Neural cell (in vitro differentiated cells): ENCODE results near the gene PCGF3. TPM values are rescaled to one million over a fixed set of nuclear protein-coding genes. Genes with fewer than 3 reads are reported as not detected.

Experiments used
- H2AFZ ChIP-seq: fragments of 200-600, 300-800 bp; sonication (generic), shearing (Covaris generic); 2 replicates; pipeline ENCODE4 v1.6.0; 2014; ENCODE audit warnings: low read depth, mild to moderate bottlenecking, antibody characterized with exemption, low read length, moderate library complexity
- H3F3A ChIP-seq: fragments of 200-600 bp; shearing (Covaris generic); 2 replicates; pipeline ENCODE4 v1.6.1; 2016; ENCODE audit warnings: mild to moderate bottlenecking, moderate library complexity, mixed read lengths, antibody characterized with exemption, low read length; ENCODE audit not compliant: insufficient read depth, poor library complexity, severe bottlenecking
- H3K27ac ChIP-seq: fragments of 200-600, 300-800 bp; sonication (generic), shearing (Covaris generic); 2 replicates; pipeline ENCODE4 v1.5.1; 2014; ENCODE audit warnings: mild to moderate bottlenecking, low read length, moderate library complexity
- H3K27me3 ChIP-seq: fragments of 300-800, 200-600 bp; sonication (generic), shearing (Covaris generic); 2 replicates; pipeline ENCODE4 v1.6.0; 2014; ENCODE audit warnings: mild to moderate bottlenecking, low read depth, low read length, moderate library complexity; ENCODE audit not compliant: insufficient read depth
- H3K36me3 ChIP-seq: fragments of 300-800, 200-600 bp; sonication (generic), shearing (Covaris generic); 2 replicates; pipeline ENCODE4 v1.5.1; 2014; ENCODE audit warnings: mild to moderate bottlenecking, antibody characterized with exemption, low read length, moderate library complexity; ENCODE audit not compliant: insufficient read depth
- H3K4me2 ChIP-seq: fragments of 300-800, 200-600 bp; sonication (generic), shearing (Covaris generic); 2 replicates; pipeline ENCODE4 v1.6.0; 2014; ENCODE audit warnings: mild to moderate bottlenecking, low read length
- H3K4me3 ChIP-seq: fragments of 300-800, 200-600 bp; sonication (generic), shearing (Covaris generic); 2 replicates; pipeline ENCODE4 v1.5.1; 2014; ENCODE audit warnings: mild to moderate bottlenecking, low read length, moderate library complexity
- H3K79me2 ChIP-seq: fragments of 200-600 bp; shearing (Covaris generic); replicated peaks from 2 replicates; pipeline ENCODE4 v1.6.0; 2014; ENCODE audit warnings: mild to moderate bottlenecking, low read length, moderate library complexity; ENCODE audit not compliant: insufficient read depth
- H3K9ac ChIP-seq: fragments of 300-800, 200-600 bp; sonication (generic), shearing (Covaris generic); 2 replicates; pipeline ENCODE4 v1.6.1; 2016; ENCODE audit warnings: mild to moderate bottlenecking, low read length, mixed read lengths
- H3K9me2 ChIP-seq: fragments of 200-600 bp; shearing (Covaris generic); 2 replicates; pipeline ENCODE4 v1.6.1; 2016; ENCODE audit warnings: mild to moderate bottlenecking, low read length, mixed read lengths; ENCODE audit not compliant: insufficient read depth
- H3K9me3 ChIP-seq: fragments of 200-600, 300-800 bp; sonication (generic), shearing (Covaris generic); 2 replicates; pipeline ENCODE4 v1.6.1; 2016; ENCODE audit warnings: mild to moderate bottlenecking, mixed run types, low read length, moderate library complexity, mixed read lengths
- H4K20me1 ChIP-seq: fragments of 200-600 bp; shearing (Covaris generic); 2 replicates; pipeline ENCODE4 v1.6.1; 2016; ENCODE audit warnings: mild to moderate bottlenecking, mixed run types; ENCODE audit not compliant: insufficient read depth
- CTCF ChIP-seq: fragments of 450-650 bp; IDR thresholded peaks from 2 replicates; pipeline ENCODE4 v1.5.1; 2014; ENCODE audit warnings: antibody characterized with exemption, mild to moderate bottlenecking, moderate library complexity; ENCODE audit not compliant: poor library complexity, severe bottlenecking
- EP300 ChIP-seq: fragments of 450-650 bp; conservative IDR thresholded peaks from 2 replicates; pipeline ENCODE4 v1.6.1; 2014; ENCODE audit warnings: antibody characterized with exemption, mild to moderate bottlenecking, moderate library complexity; ENCODE audit not compliant: poor library complexity, severe bottlenecking
- EZH2 ChIP-seq: fragments of 200-600, 300-800 bp; shearing (Covaris generic), sonication (generic); IDR thresholded peaks from 2 replicates; pipeline ENCODE4 v1.6.1; 2014; ENCODE audit warnings: antibody characterized with exemption, low read length, borderline replicate concordance, mild to moderate bottlenecking; ENCODE audit not compliant: insufficient read depth, poor library complexity, severe bottlenecking
- MXI1 ChIP-seq: fragments of 450-650 bp; conservative IDR thresholded peaks from 2 replicates; pipeline ENCODE4 v1.6.1; 2014; ENCODE audit warnings: antibody characterized with exemption, mild to moderate bottlenecking; ENCODE audit not compliant: poor library complexity, severe bottlenecking
- POLR2AphosphoS5 ChIP-seq: IDR thresholded peaks from 2 replicates; pipeline ENCODE4 v1.6.1; 2012
- RAD21 ChIP-seq: fragments of 450-650 bp; conservative IDR thresholded peaks from 2 replicates; pipeline ENCODE4 v1.6.1; 2014; ENCODE audit warnings: antibody characterized with exemption, mild to moderate bottlenecking, moderate library complexity
- SMC3 ChIP-seq: fragments of 450-650 bp; conservative IDR thresholded peaks from 2 replicates; pipeline ENCODE4 v1.6.1; 2014; ENCODE audit warnings: antibody characterized with exemption, mild to moderate bottlenecking, moderate library complexity; ENCODE audit not compliant: poor library complexity
- TAF1 ChIP-seq: IDR thresholded peaks from 2 replicates; pipeline ENCODE4 v1.6.1; 2012; ENCODE audit warnings: low read depth
- polyA plus RNA-seq: library from polyadenylated mRNA; depleted of rRNA; stranded (reverse); fragments of >200 nt; gene quantifications from 2 replicates; pipeline ENCODE4 v1.2.3, GENCODE V29; 2014
- TF ChIP-seq, protein P1 (sequence below): IDR thresholded peaks from 2 replicates; pipeline ENCODE4 v1.6.1; 2012; ENCODE audit warnings: borderline replicate concordance

PCGF3 gene
- polyA plus RNA-seq, 1 donor from 2014 or later: 117 TPM

GRCh38 chr4:786074-786741 lies 80.6 kb downstream of the PCGF3 start:
- H2AFZ ChIP-seq: no peak overlapping the region
- H3K9me3 ChIP-seq: no peaks in the 10 kb centered on the region
- no peaks in the 10 kb centered on the region for H3K36me3 ChIP-seq
- peaks cover under 1% of the 10 kb centered on the region for H3K79me2 ChIP-seq
- no peak overlapping the region for H3K9ac ChIP-seq
- H3K27me3 ChIP-seq: peaks cover 32% of the 10 kb centered on the region
- H3F3A ChIP-seq: no peaks in the 10 kb centered on the region
- H3K27ac ChIP-seq: no peak overlapping the region
- peak overlapping the region; percentile 35 for H3K4me3 ChIP-seq
- H4K20me1 ChIP-seq: no peaks in the 10 kb centered on the region
- no peak for TF ChIP-seq POLR2AphosphoS5
- TF ChIP-seq TAF1: no peak
- no peak for TF ChIP-seq SMC3
- no peak for TF ChIP-seq CTCF
- TF ChIP-seq EZH2: no peak
- TF ChIP-seq EP300: no peak
- no peak for TF ChIP-seq MXI1
- TF ChIP-seq, protein P1, sequence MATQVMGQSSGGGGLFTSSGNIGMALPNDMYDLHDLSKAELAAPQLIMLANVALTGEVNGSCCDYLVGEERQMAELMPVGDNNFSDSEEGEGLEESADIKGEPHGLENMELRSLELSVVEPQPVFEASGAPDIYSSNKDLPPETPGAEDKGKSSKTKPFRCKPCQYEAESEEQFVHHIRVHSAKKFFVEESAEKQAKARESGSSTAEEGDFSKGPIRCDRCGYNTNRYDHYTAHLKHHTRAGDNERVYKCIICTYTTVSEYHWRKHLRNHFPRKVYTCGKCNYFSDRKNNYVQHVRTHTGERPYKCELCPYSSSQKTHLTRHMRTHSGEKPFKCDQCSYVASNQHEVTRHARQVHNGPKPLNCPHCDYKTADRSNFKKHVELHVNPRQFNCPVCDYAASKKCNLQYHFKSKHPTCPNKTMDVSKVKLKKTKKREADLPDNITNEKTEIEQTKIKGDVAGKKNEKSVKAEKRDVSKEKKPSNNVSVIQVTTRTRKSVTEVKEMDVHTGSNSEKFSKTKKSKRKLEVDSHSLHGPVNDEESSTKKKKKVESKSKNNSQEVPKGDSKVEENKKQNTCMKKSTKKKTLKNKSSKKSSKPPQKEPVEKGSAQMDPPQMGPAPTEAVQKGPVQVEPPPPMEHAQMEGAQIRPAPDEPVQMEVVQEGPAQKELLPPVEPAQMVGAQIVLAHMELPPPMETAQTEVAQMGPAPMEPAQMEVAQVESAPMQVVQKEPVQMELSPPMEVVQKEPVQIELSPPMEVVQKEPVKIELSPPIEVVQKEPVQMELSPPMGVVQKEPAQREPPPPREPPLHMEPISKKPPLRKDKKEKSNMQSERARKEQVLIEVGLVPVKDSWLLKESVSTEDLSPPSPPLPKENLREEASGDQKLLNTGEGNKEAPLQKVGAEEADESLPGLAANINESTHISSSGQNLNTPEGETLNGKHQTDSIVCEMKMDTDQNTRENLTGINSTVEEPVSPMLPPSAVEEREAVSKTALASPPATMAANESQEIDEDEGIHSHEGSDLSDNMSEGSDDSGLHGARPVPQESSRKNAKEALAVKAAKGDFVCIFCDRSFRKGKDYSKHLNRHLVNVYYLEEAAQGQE: no peak
- no peak for TF ChIP-seq RAD21
- no peak overlapping the region for H3K4me2 ChIP-seq
- no peaks in the 10 kb centered on the region for H3K9me2 ChIP-seq

DNA sequence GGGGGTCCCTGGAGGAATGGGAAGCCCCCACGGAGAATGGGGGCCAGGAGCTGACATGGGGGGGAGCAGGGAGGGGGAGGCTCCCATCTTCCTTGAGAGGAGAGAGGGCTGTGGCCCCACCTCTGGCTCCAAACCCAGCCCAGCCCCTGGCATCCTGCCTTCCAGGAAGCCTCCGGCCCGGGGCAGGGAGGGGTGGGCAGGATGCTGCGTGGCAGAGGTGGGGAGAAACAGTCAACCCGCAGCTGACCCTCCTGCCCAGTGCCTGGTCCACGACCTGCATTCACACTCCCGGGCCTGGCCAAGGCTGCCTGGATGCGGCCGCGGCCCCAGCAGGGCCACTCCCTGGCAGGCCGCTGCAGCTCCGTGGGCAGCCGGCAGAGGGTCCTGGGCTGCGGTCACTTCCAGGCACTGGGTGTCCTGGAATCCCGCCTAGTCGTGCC lies 81.2 kb downstream of the PCGF3 start:
- Histone ChIP-seq H3K4me3 (no peak overlapping the region), H3K27ac (no peak overlapping the region)
- TF ChIP-seq, protein P1: no peak

More for the DNA sequence above, 81.2 kb downstream of the PCGF3 start:
- Histone ChIP-seq H3K9me3 (no peaks in the 10 kb centered on the region), H3K9ac (no peak overlapping the region), H3K9me2 (no peaks in the 10 kb centered on the region), H3K79me2 (no peaks in the 10 kb centered on the region), H3K4me2 (no peak overlapping the region), H3F3A (no peaks in the 10 kb centered on the region), H3K36me3 (no peaks in the 10 kb centered on the region), H4K20me1 (no peaks in the 10 kb centered on the region), H3K27me3 (peaks cover 32% of the 10 kb centered on the region), H2AFZ (no peak overlapping the region)
